Transverse colon (tissue), 4 donors: ENCODE results near the gene TEK. TPM values are rescaled to one million over a fixed set of nuclear protein-coding genes. Genes with fewer than 3 reads are reported as not detected.
A peak's percentile ranks its signal among the peaks of the same experiment; 100 is the strongest.

ENCODE experiments used
- DNase-seq: peaks from one replicate; pipeline ENCODE4 v3.0.0-alpha.2; 2019
- H3K27ac ChIP-seq, 4 donors: fragments of 200-600 bp; sonication (generic); 2 replicates each; pipeline ENCODE4 v1.5.1; 2016 to 2018; ENCODE audit warnings: inconsistent platforms in 4 of 4
- H3K27me3 ChIP-seq: fragments of 200-600 bp; sonication (generic); 2 replicates; pipeline ENCODE4 v1.5.1; 2017; ENCODE audit warnings: inconsistent platforms
- H3K36me3 ChIP-seq, 4 donors: fragments of 200-600 bp; sonication (generic); 2 replicates each; pipeline ENCODE4 v1.5.1; 2017 to 2019; ENCODE audit warnings: inconsistent platforms in 4 of 4
- H3K4me1 ChIP-seq, 4 donors: fragments of 200-600 bp; sonication (generic); 2 replicates each; pipeline ENCODE4 v1.5.1; 2017 to 2020; ENCODE audit warnings: inconsistent platforms in 4 of 4
- H3K4me3 ChIP-seq, 4 donors: fragments of 200-600 bp; sonication (generic); 1 replicate in 1 of 4; 2 replicates in 3 of 4; pipeline versions ENCODE4 v1.5.1 to v1.6.1; 2017 to 2019; ENCODE audit warnings: inconsistent platforms in 4 of 4
- H3K9me3 ChIP-seq, 2 donors: fragments of 200-600 bp; sonication (generic); 2 replicates each; pipeline ENCODE4 v1.5.1; 2017 to 2019; ENCODE audit warnings: inconsistent platforms in 2 of 2
- EP300 ChIP-seq: sonication (generic); formaldehyde crosslinking; IDR thresholded peaks from one replicate; pipeline ENCODE4 v1.6.1; 2017; ENCODE audit warnings: antibody characterized with exemption, low read depth
- POLR2A ChIP-seq: fragments of 450-650 bp; IDR thresholded peaks from one replicate; pipeline ENCODE4 v1.6.1; 2016; ENCODE audit warnings: antibody characterized with exemption, mild to moderate bottlenecking, moderate library complexity
- POLR2AphosphoS5 ChIP-seq, 3 donors: sonication (generic); formaldehyde crosslinking; IDR thresholded peaks; one replicate each; pipeline ENCODE4 v1.6.1; 2016; ENCODE audit warnings: antibody characterized with exemption in 3 of 3
- WGBS, 2 donors: methylation state at CpG; one replicate each; pipeline ENCODE4 v1.1.5; 2018; ENCODE audit warnings: low coverage in 1 of 2; 5-methylcytosine and 5-hydroxymethylcytosine counted together
- in situ Hi-C, 4 donors: fragments of 200-750 bp; cut with MboI; loops; one replicate each; pipeline versions ENCODE4 v1.15.0 to v1.15.1; 2017; ENCODE audit warnings: low sequenced_read_pairs in 3 of 4, low pct_ligation_motif_present in 1 of 4, low pct_unique_long_range_greater_than_20kb in 1 of 4
- intact Hi-C: fragments of 100-400 bp; cut with DNase I; formaldehyde crosslinking; loops from one replicate; pipeline ENCODE4 v1.15.1; 2023; ENCODE audit warnings: low total_unique reads
- total RNA-seq, 4 donors: library from RNA; depleted of rRNA; stranded (reverse); fragments of >200 nt; gene quantifications; one replicate each; pipeline ENCODE4 v1.1.0, GENCODE V29; 2016
- TF ChIP-seq, protein P1 (sequence below), 5 experiments: fragments of 200-600 bp in 3 of 5; fragments of 450-650 bp in 2 of 5; sonication (generic) in 3 of 5; IDR thresholded peaks; 1 replicate in 2 of 5; 2 replicates in 3 of 5; pipeline ENCODE4 v1.5.1; 2016 to 2017; ENCODE audit warnings: antibody characterized with exemption in 5 of 5, inconsistent platforms in 3 of 5, mild to moderate bottlenecking in 2 of 5, moderate library complexity in 1 of 5

The TEK gene
- total RNA-seq, 4 donors from 2014 or later: 1.5 to 4.0 (median 3.0) TPM

DNA sequence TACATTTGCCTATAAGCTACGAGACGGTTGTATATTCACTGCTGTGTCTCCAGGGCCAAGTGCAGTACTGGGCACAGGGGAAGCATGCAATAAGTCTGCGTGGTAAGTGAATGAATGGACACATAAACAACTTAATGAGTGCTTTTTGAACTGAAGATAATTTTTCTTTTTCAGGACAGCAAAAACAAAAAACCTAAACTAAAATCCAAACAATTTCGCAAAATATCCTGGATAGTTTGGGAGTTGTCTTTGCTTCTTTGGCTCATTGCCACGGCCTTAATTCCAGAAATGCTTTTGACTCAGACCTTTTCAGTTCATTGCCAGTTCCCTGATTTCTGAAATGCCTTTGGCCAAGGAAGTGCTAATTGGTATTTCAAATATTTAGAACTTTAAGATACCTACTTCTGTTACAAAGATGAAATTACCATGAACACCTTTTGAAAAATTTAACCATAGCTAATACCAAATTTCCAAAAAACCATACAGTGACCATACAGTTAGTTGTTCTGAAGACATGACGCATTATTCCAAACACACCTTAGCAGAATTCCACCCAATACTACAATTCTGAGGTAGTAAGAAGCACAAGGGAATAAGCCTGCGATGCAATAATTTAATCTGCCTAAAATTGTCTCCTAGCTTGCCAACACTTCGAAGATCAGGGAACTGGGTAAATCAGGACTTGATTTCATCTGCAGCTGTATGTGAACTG is 42.8 kb downstream of the TEK start:
- Histone ChIP-seq H3K27me3 (no peaks in the 10 kb centered on the region), H3K9me3 (no peaks in the 10 kb centered on the region), H3K27ac (peak overlapping the region; percentile 19 to 73 (median 46)), H3K36me3 (no peaks in the 10 kb centered on the region), H3K4me3 (no peak overlapping the region), H3K4me1 (peaks cover 2 to 20% (median 8%) of the 10 kb centered on the region in 4 donors)
- intact Hi-C loops (no loop called here), in situ Hi-C loops (no loop called here)
- WGBS, 2 donors: 54 to 65% methylated on average over 8 of the region's 8 CpGs
- TF ChIP-seq POLR2AphosphoS5 (IDR thresholded peaks at IDR 0.05) (no peak), EP300 (no peak), POLR2A (no peak)
- TF ChIP-seq, protein P1, sequence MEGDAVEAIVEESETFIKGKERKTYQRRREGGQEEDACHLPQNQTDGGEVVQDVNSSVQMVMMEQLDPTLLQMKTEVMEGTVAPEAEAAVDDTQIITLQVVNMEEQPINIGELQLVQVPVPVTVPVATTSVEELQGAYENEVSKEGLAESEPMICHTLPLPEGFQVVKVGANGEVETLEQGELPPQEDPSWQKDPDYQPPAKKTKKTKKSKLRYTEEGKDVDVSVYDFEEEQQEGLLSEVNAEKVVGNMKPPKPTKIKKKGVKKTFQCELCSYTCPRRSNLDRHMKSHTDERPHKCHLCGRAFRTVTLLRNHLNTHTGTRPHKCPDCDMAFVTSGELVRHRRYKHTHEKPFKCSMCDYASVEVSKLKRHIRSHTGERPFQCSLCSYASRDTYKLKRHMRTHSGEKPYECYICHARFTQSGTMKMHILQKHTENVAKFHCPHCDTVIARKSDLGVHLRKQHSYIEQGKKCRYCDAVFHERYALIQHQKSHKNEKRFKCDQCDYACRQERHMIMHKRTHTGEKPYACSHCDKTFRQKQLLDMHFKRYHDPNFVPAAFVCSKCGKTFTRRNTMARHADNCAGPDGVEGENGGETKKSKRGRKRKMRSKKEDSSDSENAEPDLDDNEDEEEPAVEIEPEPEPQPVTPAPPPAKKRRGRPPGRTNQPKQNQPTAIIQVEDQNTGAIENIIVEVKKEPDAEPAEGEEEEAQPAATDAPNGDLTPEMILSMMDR (IDR thresholded peaks at IDR 0.05): no peak
- no peak for DNase-seq

DNA sequence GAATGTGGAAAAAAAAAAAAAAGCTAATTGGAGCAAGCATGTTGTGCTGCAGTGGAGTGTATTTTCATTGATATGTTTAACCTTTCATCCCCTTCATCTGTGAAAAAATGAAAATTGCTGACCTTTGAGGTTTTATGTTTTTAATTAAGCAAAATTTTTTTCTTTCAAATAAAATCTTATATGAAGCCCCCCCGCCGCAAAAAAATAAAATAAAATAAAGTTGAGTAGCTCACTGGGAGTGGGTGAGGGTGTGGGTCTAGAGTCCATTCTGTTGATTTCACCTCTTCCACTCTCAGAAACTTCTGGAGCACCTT is 43.3 kb downstream of the TEK start:
- 31 to 56% methylated on average over 2 of the region's 2 CpGs for WGBS, 2 donors

DNA sequence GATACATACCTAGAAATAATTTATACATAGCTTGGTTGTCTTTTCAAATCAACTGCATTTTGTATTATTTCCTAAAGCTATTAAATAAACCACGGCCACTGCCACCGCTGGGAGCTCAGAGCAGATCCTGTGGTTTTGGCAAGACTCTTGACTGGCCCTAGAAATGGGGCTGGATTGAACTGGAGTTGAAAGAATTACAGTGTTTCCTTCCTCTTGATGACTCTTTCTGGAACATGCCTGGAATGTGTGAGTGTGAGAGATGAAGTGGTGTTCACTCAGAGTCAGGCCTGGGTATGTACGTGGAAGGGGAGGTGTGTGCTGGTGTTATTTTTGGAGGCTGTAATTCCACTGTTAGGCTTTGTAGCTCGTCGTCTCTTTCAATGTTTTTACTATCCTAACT is 45.9 kb downstream of the TEK start:
- peak overlapping the region in 1 of 4 donors; percentile 23 for H3K27ac ChIP-seq
- intact Hi-C loops (no loop called here), in situ Hi-C loops (no loop called here)
- no peaks in the 10 kb centered on the region for H3K27me3 ChIP-seq
- 58 to 61% methylated on average over 2 to 5 of the region's 5 CpGs for WGBS, 2 donors
- peaks cover 2 to 20% (median 8%) of the 10 kb centered on the region in 4 donors for H3K4me1 ChIP-seq
- no peaks in the 10 kb centered on the region for H3K36me3 ChIP-seq
- TF ChIP-seq EP300 (no peak), POLR2AphosphoS5 (IDR thresholded peaks at IDR 0.05) (no peak), POLR2A (no peak)
- TF ChIP-seq, protein P1 (IDR thresholded peaks at IDR 0.05): no peak
- H3K9me3 ChIP-seq: no peaks in the 10 kb centered on the region
- DNase-seq: no peak
- H3K4me3 ChIP-seq: no peak overlapping the region

More for the DNA sequence above, 43.3 kb downstream of the TEK start:
- peaks cover 2 to 20% (median 8%) of the 10 kb centered on the region in 4 donors for H3K4me1 ChIP-seq
- no peak overlapping the region for H3K4me3 ChIP-seq
- no peaks in the 10 kb centered on the region for H3K36me3 ChIP-seq
- intact Hi-C loops: no loop called here
- H3K9me3 ChIP-seq: no peaks in the 10 kb centered on the region
- in situ Hi-C loops: no loop called here
- TF ChIP-seq, protein P1 (IDR thresholded peaks at IDR 0.05): no peak
- TF ChIP-seq POLR2A: no peak
- TF ChIP-seq EP300: no peak
- no peak for TF ChIP-seq POLR2AphosphoS5 (IDR thresholded peaks at IDR 0.05)
- H3K27me3 ChIP-seq: no peaks in the 10 kb centered on the region
- H3K27ac ChIP-seq: no peak overlapping the region
- DNase-seq: no peak

DNA sequence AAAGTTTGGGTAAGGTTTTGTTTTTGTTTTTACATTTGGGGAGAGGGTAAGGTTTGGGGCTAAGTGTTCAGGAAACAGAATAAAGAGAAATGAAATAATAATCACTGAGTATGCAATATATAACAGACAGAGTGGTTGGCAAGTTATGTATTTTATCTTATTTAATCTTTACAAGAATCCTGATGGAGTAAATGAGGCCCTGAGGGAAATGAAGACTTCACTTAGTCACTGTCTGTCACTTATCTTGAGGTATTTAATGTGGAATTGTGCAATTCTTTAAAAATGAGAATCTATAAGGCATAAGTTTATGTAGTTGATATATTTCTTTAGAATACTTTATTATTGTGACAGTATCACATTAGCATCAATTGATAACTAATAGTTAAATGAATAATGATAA is 48.1 kb downstream of the TEK start:
- intact Hi-C loops (no loop called here), in situ Hi-C loops (no loop called here)
- Histone ChIP-seq H3K27ac (no peak overlapping the region), H3K9me3 (no peaks in the 10 kb centered on the region), H3K27me3 (no peaks in the 10 kb centered on the region), H3K4me1 (peaks cover 0 to 3% (median under 1%) of the 10 kb centered on the region in 4 donors), H3K36me3 (no peaks in the 10 kb centered on the region), H3K4me3 (no peak overlapping the region)
- DNase-seq: no peak
- no peak for TF ChIP-seq POLR2A
- TF ChIP-seq POLR2AphosphoS5 (IDR thresholded peaks at IDR 0.05): no peak
- TF ChIP-seq, protein P1 (IDR thresholded peaks at IDR 0.05): no peak
- TF ChIP-seq EP300: no peak
